Astrocyte of the spinal cord (primary cell): ENCODE results near the gene MCRIP2.

Source experiments
- DNase-seq: peaks from one replicate; pipeline ENCODE4 v3.0.0; 2011; ENCODE audit warnings: low read depth, low spot score
- H3K4me3 ChIP-seq: 2 replicates; pipeline ENCODE4 v1.5.1; 2011; ENCODE audit warnings: low read depth, mild to moderate bottlenecking, low read length, moderate library complexity
- in situ Hi-C: cut with HindIII; loops from 2 replicates; pipeline ENCODE4 v1.10.0; 2017; ENCODE audit warnings: low sequenced_read_pairs
- TF ChIP-seq, protein P1 (sequence below): IDR thresholded peaks from 2 replicates; pipeline ENCODE4 v1.5.1; 2012; ENCODE audit warnings: low read depth, mild to moderate bottlenecking, low read length, inconsistent platforms

Gene MCRIP2

DNA sequence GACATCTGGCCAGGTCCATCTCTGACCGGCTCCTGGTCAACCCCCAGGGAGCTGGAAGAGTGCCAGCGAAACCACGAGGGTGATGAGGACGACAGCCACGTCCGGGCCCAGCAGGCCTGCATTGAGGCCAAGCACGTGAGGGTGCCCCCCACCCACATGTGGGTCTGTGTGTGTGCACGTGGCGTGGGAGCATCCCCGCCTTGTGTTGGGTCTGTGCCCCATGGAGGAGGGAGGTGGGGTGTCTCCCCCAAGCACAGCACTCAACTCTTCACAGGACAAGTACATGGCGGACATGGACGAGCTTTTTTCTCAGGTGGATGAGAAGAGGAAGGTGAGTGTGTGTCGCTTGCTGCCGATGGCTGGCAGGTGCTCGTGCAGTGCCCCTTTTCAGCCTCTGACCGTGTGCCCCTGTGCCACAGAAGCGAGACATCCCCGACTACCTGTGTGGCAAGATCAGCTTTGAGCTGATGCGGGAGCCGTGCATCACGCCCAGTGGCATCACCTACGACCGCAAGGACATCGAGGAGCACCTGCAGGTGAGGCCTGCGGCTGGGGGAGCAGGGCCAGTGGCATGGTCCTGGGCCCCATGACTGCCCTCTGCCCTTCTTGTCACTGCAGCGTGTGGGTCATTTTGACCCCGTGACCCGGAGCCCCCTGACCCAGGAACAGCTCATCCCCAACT is 40.3 kb downstream of the MCRIP2 start:
- peak; percentile 19 for DNase-seq
- peak overlapping the region; percentile 75 for H3K4me3 ChIP-seq
- TF ChIP-seq, protein P1, sequence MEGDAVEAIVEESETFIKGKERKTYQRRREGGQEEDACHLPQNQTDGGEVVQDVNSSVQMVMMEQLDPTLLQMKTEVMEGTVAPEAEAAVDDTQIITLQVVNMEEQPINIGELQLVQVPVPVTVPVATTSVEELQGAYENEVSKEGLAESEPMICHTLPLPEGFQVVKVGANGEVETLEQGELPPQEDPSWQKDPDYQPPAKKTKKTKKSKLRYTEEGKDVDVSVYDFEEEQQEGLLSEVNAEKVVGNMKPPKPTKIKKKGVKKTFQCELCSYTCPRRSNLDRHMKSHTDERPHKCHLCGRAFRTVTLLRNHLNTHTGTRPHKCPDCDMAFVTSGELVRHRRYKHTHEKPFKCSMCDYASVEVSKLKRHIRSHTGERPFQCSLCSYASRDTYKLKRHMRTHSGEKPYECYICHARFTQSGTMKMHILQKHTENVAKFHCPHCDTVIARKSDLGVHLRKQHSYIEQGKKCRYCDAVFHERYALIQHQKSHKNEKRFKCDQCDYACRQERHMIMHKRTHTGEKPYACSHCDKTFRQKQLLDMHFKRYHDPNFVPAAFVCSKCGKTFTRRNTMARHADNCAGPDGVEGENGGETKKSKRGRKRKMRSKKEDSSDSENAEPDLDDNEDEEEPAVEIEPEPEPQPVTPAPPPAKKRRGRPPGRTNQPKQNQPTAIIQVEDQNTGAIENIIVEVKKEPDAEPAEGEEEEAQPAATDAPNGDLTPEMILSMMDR = no peak
- in situ Hi-C loops = no loop called here

DNA sequence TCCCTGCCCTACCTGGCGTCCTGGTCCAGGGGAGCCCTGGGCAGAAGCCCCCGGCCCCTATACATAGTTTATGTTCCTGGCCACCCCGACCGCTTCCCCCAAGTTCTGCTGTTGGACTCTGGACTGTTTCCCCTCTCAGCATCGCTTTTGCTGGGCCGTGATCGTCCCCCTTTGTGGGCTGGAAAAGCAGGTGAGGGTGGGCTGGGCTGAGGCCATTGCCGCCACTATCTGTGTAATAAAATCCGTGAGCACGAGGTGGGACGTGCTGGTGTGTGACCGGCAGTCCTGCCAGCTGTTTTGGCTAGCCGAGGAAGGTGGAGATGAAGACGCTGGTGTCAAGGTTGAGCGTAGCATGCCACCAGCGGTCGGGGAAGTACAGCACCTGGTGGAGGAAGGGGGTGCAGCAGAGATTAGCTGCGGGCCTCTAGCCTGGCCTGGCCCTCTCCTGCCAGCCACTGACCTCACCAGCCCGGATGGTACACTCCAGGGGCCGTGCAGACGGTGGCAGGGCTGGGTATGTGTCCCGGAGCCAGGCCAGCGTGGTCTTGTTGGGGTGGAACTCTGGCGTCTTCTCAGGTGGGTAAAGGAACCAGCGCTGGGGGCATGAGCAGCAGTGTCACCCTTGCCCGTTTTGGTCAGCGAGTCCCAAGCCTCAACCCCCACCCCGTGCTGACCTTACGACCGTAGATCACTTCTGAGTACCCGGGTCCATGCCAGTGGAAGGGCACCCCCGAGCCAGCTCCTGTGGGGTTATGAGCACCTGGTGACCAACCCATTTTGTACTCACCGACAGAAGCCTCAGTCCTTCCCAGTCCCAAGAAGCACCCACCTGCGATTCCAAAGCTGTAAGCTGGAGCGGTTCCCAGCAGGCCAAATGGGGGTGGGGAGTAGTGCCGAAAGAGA is 41.1 kb downstream of the MCRIP2 start:
- H3K4me3 ChIP-seq = peak overlapping the region; percentile 48
- TF ChIP-seq, protein P1 = no peak
- DNase-seq = no peak

DNA sequence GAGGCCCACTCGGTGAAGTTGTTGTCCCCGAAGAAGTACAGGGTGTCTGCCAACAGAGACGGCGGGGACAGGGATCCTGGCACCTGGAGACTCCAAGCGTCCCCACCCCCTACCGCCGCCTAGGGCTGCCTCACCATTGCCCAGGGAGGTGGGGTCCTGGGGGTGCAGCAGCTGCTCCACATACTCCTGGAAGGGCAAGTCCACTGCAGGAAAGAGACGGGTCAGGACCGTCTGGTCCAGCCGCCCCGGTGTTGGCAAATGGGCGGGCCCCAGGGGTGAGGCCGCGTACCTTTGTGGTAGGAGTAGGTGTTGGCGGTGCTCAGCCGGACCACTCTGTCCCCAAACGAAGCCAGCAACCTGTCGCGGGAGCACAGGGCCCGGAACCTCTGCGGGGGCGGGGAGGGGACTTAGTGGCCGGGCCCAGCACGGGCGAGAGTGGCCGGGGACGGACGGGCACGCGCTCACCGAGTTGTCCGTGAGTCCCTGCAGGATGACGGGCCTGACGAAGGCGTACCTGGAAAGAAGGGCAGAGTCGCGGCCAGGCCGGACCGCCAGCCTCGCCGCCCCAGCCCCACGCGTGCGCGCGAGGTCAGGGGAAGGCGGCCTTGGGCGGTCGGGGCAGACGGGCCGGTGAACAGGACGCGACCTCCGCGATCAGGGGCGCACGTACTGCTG is 41.9 kb downstream of the MCRIP2 start:
- TF ChIP-seq, protein P1 = no peak
- in situ Hi-C loops = no loop called here
- H3K4me3 ChIP-seq = peak overlapping the region; percentile 48
- DNase-seq = no peak

More for the DNA sequence above, 41.1 kb downstream of the MCRIP2 start:
- in situ Hi-C loops = no loop called here

DNA sequence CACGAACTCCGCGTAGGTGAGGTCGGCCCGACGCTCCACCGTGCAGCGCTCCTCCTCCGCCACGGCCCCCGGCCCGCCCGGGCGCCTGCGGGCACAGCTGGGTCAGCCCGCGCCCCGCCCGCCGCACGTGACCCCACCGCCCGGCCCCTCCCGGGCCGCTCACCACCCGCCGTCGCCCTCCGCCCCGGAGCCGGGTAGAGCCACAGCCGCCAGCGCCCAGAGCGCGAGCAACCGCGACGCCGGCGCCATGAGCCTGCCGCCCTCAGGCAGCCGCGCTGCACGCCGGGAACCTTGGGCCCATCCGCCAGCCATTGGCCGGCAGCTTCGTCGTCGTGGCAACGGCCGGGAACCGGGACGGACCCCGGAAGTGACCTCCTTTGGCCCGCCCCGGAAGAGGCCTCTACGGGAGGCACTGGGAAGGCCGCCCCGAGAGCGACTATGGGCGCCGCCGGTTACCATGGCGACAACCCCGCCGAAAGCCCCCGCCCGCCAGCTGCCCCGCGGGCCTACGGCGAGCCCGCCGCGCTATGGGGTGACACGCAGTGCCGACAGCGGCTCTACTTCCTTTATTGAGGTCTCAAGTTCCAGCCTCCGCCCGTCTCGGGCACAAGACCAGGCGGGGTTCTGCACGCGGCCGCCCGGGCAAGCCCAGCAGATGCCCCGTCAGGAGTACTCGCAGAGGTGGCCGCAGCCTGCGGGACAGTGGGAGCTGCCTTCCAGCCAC is 42.6 kb downstream of the MCRIP2 start, which contains the start of gene JMJD8:
Gene JMJD8, minus strand, starts transcription at position 264 of the 724 bp plus-strand sequence. Its CDS starts 15 bp downstream, at position 249.
- in situ Hi-C loops = no loop called here
- TF ChIP-seq, protein P1 = no peak
- H3K4me3 ChIP-seq = peak within 1 kb of the TSS; percentile 48
- peak; percentile 95 for DNase-seq

DNA sequence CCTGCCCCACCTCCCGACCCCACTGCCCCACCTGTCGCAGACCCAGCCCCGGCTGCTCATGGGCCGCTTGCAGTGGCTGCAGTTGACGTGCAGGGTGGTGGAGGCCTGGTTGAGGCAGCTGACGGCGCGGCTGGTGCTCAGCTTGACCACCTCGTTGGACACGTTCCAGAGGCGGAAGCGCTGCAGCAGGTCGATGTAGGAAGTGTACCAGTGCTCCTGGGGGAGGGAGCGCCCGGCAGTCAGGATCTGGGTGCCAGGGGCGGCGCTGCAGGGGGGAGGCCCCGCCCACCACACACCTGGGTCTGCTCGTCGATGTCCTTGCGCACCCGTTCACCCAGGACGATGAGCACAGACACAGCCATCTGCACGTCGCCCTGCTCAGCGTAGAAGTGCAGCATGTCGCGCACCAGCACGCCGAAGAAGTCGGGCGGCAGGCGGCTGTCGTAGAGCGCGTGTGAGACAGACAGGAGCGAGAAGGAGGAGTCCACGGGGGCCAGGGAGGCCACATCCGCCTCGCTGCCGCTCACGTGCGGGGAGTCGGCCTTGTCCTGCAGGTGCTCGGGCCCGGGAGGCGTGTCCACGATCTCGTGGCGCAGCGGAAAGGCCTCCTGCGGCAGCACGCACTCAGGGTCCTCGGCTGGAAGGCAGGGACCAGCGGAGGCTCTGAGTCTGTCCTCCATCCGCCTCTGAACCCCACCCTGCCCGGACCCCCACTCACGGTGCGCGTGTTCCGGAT is 43.5 kb downstream of the MCRIP2 start:
- TF ChIP-seq, protein P1 = no peak
- no peak for DNase-seq
- H3K4me3 ChIP-seq = no peak overlapping the region
- in situ Hi-C loops = no loop called here
